OCI-LY3 (cell line): Measurements from ENCODE around the gene IRS2.

Experiments
- CTCF ChIP-seq: fragments of 200-600, 300-600 bp; sonication (generic); IDR thresholded peaks from 2 replicates; pipeline ENCODE4 v1.5.1; 2014; ENCODE audit warnings: antibody characterized with exemption, low read length, low read depth
- EZH2phosphoT487 ChIP-seq: fragments of 200-600 bp; shearing (Covaris generic); IDR thresholded peaks from 2 replicates; pipeline ENCODE4 v1.6.1; 2018; ENCODE audit warnings: antibody characterized with exemption, mixed run types, low read depth

- TF ChIP-seq CTCF: no peak
- TF ChIP-seq EZH2phosphoT487: no peak
Measured at GRCh38 chr13:109769921-109770320, 16.5 kb downstream of the IRS2 start.
